HepG2 (cell line): Measurements from ENCODE around the gene FAM171A2. TPM values are rescaled to one million over a fixed set of nuclear protein-coding genes. Genes with fewer than 3 reads are reported as not detected.

Source experiments
- CHCHD3 ChIP-seq: sonication (generic); formaldehyde crosslinking; IDR thresholded peaks from 2 replicates; pipeline ENCODE4 v1.8.0; 2022; ENCODE audit warnings: mild to moderate bottlenecking, missing genetic modification reagents, moderate library complexity
- ETV5 ChIP-seq: IDR thresholded peaks from 2 replicates; pipeline ENCODE4 v1.6.1; 2018; ENCODE audit warnings: missing biosample characterization, missing genetic modification reagents, inconsistent platforms, borderline replicate concordance
- NBN ChIP-seq: fragments of 450-650 bp; conservative IDR thresholded peaks from 2 replicates; pipeline ENCODE4 v1.6.1; 2017
- NR1H2 ChIP-seq: sonication (generic); formaldehyde crosslinking; IDR thresholded peaks from 2 replicates; pipeline ENCODE4 v1.8.1; 2022; ENCODE audit warnings: low read depth, missing genetic modification reagents, borderline replicate concordance
- RFX1 ChIP-seq: fragments of 450-650 bp; IDR thresholded peaks from 2 replicates; pipeline ENCODE4 v1.6.1; 2017
- SALL1 ChIP-seq: sonication (generic); formaldehyde crosslinking; IDR thresholded peaks from 2 replicates; pipeline ENCODE4 v1.8.0; 2022; ENCODE audit warnings: mild to moderate bottlenecking, missing genetic modification reagents
- SMAD3 ChIP-seq: sonication (generic); formaldehyde crosslinking; IDR thresholded peaks from 2 replicates; pipeline ENCODE4 v1.4.0; 2020; ENCODE audit warnings: missing genetic modification reagents
- SNAI1 ChIP-seq: sonication (generic); formaldehyde crosslinking; IDR thresholded peaks from 2 replicates; pipeline ENCODE4 v1.5.0; 2020; ENCODE audit warnings: mild to moderate bottlenecking, missing genetic modification reagents, borderline replicate concordance
- SOX5 ChIP-seq: IDR thresholded peaks from 2 replicates; pipeline ENCODE4 v1.6.1; 2016; ENCODE audit warnings: borderline replicate concordance
- SOX6 ChIP-seq, 2 experiments: fragments of 450-650 bp in 1 of 2; sonication (generic) in 1 of 2; formaldehyde crosslinking in 1 of 2; IDR thresholded peaks; 2 replicates each; pipeline versions ENCODE4 v1.4.0 to v1.6.1; 2017 to 2020; ENCODE audit warnings: antibody characterized with exemption in 1 of 2, mild to moderate bottlenecking in 1 of 2, missing genetic modification reagents in 1 of 2
- SP140L ChIP-seq: sonication (generic); formaldehyde crosslinking; IDR thresholded peaks from 2 replicates; pipeline ENCODE4 v1.4.0; 2020; ENCODE audit warnings: missing genetic modification reagents, borderline replicate concordance
- ZNF33B ChIP-seq: sonication (generic); formaldehyde crosslinking; IDR thresholded peaks from 2 replicates; pipeline ENCODE4 v1.5.1; 2020; ENCODE audit warnings: mild to moderate bottlenecking, missing genetic modification reagents
- ZNF543 ChIP-seq: sonication (generic); formaldehyde crosslinking; IDR thresholded peaks from 2 replicates; pipeline ENCODE4 v1.4.0; 2020; ENCODE audit warnings: mild to moderate bottlenecking, missing genetic modification reagents
- ZNF547 ChIP-seq: sonication (generic); formaldehyde crosslinking; IDR thresholded peaks from 2 replicates; pipeline ENCODE4 v1.5.1; 2020; ENCODE audit warnings: mild to moderate bottlenecking, missing genetic modification reagents
- ZNF704 ChIP-seq: sonication (generic); formaldehyde crosslinking; IDR thresholded peaks from 2 replicates; pipeline ENCODE4 v1.8.1; 2023; ENCODE audit warnings: mild to moderate bottlenecking, inconsistent platforms, moderate library complexity, missing genetic modification reagents, borderline replicate concordance
- ZSCAN22 ChIP-seq: sonication (generic); formaldehyde crosslinking; IDR thresholded peaks from 2 replicates; pipeline ENCODE4 v1.4.0; 2020; ENCODE audit warnings: mild to moderate bottlenecking, missing genetic modification reagents
- polyA plus RNA-seq, 8 experiments: library from polyadenylated mRNA; depleted of rRNA in 3 of 8; stranded (reverse) in 7 of 8; unstranded in 1 of 8; fragments of >200 nt; fragmentation: Illumina TruSeq in 4 of 8; extraction: Trizol in 4 of 8; gene quantifications; 2 replicates each; pipeline versions ENCODE4 v1.2.1 to v1.2.3, GENCODE V29; 2011 to 2016; ENCODE audit warnings: low read depth in 4 of 8, missing spikeins in 1 of 8, mixed read lengths in 1 of 8; ENCODE audit not compliant: insufficient read depth in 1 of 8
- total RNA-seq, 5 experiments: library from RNA; depleted of rRNA; stranded (reverse); fragments of >200 nt; fragmentation: Illumina TruSeq; extraction: Trizol; gene quantifications; 2 replicates each; pipeline ENCODE4 v1.2.3, GENCODE V29; 2016; ENCODE audit warnings: low read depth in 1 of 5
- TF ChIP-seq, protein P1 (sequence below): IDR thresholded peaks from 2 replicates; pipeline ENCODE4 v1.6.1; 2018; ENCODE audit warnings: missing genetic modification reagents
- TF ChIP-seq, protein P2 (sequence below): sonication (generic); formaldehyde crosslinking; IDR thresholded peaks from 2 replicates; pipeline ENCODE4 v1.4.0; 2020; ENCODE audit warnings: missing genetic modification reagents, borderline replicate concordance
- TF ChIP-seq, protein P3 (sequence below): sonication (generic); formaldehyde crosslinking; IDR thresholded peaks from 2 replicates; pipeline ENCODE4 v1.8.0; 2022; ENCODE audit warnings: missing genetic modification reagents, mild to moderate bottlenecking, borderline replicate concordance
- TF ChIP-seq, protein P4 (sequence below): sonication (generic); formaldehyde crosslinking; conservative IDR thresholded peaks from 2 replicates; pipeline ENCODE4 v1.8.0; 2022; ENCODE audit warnings: mild to moderate bottlenecking, moderate library complexity, missing genetic modification reagents

Gene FAM171A2
- total and polyA plus RNA-seq, 2 of the 13 experiments (the other 11 are each of a cell fraction or from before 2014, with no cell fraction given) = 1.8 to 3.6 TPM

GRCh38 chr17:44354582-44355561 is 8.8 kb downstream of the FAM171A2 start (continued):
- TF ChIP-seq SNAI1 (CRISPR knock-in tag) (no peak), SMAD3 (no peak), NBN (no peak), CHCHD3 (CRISPR knock-in tag) (no peak), RFX1 (no peak), ZNF33B (peak; percentile 75; the same call in 1 of the 2 replicates), SP140L (CRISPR knock-in tag) (no peak), SALL1 (CRISPR knock-in tag) (peak; percentile 55), ETV5 (peak; percentile 64), ZNF543 (no peak), NR1H2 (CRISPR knock-in tag) (no peak), SOX5 (CRISPR knock-in tag) (no peak), ZSCAN22 (no peak), ZNF704 (CRISPR knock-in tag) (no peak), ZNF547 (0 out of 2 replicates have a peak, but pooled peaks have one; percentile 25), SOX6 (IDR thresholded peaks at IDR 0.05) (no peak), SOX6 (CRISPR knock-in tag; IDR thresholded peaks at IDR 0.05) (0 out of 2 replicates have a peak, but pooled peaks have one; percentile 17)
- TF ChIP-seq, protein P1, sequence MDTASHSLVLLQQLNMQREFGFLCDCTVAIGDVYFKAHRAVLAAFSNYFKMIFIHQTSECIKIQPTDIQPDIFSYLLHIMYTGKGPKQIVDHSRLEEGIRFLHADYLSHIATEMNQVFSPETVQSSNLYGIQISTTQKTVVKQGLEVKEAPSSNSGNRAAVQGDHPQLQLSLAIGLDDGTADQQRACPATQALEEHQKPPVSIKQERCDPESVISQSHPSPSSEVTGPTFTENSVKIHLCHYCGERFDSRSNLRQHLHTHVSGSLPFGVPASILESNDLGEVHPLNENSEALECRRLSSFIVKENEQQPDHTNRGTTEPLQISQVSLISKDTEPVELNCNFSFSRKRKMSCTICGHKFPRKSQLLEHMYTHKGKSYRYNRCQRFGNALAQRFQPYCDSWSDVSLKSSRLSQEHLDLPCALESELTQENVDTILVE (CRISPR knock-in tag) = peak; percentile 58; the same call in 1 of the 2 replicates
- TF ChIP-seq, protein P2, sequence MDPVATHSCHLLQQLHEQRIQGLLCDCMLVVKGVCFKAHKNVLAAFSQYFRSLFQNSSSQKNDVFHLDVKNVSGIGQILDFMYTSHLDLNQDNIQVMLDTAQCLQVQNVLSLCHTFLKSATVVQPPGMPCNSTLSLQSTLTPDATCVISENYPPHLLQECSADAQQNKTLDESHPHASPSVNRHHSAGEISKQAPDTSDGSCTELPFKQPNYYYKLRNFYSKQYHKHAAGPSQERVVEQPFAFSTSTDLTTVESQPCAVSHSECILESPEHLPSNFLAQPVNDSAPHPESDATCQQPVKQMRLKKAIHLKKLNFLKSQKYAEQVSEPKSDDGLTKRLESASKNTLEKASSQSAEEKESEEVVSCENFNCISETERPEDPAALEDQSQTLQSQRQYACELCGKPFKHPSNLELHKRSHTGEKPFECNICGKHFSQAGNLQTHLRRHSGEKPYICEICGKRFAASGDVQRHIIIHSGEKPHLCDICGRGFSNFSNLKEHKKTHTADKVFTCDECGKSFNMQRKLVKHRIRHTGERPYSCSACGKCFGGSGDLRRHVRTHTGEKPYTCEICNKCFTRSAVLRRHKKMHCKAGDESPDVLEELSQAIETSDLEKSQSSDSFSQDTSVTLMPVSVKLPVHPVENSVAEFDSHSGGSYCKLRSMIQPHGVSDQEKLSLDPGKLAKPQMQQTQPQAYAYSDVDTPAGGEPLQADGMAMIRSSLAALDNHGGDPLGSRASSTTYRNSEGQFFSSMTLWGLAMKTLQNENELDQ (CRISPR knock-in tag) = no peak
- TF ChIP-seq, protein P3, sequence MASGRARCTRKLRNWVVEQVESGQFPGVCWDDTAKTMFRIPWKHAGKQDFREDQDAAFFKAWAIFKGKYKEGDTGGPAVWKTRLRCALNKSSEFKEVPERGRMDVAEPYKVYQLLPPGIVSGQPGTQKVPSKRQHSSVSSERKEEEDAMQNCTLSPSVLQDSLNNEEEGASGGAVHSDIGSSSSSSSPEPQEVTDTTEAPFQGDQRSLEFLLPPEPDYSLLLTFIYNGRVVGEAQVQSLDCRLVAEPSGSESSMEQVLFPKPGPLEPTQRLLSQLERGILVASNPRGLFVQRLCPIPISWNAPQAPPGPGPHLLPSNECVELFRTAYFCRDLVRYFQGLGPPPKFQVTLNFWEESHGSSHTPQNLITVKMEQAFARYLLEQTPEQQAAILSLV (CRISPR knock-in tag) = no peak
- TF ChIP-seq, protein P4, sequence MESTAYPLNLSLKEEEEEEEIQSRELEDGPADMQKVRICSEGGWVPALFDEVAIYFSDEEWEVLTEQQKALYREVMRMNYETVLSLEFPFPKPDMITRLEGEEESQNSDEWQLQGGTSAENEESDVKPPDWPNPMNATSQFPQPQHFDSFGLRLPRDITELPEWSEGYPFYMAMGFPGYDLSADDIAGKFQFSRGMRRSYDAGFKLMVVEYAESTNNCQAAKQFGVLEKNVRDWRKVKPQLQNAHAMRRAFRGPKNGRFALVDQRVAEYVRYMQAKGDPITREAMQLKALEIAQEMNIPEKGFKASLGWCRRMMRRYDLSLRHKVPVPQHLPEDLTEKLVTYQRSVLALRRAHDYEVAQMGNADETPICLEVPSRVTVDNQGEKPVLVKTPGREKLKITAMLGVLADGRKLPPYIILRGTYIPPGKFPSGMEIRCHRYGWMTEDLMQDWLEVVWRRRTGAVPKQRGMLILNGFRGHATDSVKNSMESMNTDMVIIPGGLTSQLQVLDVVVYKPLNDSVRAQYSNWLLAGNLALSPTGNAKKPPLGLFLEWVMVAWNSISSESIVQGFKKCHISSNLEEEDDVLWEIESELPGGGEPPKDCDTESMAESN = no peak
